Hepatocyte (in vitro differentiated cells): ENCODE results near the gene PDIA6. TPM values are rescaled to one million over a fixed set of nuclear protein-coding genes. Genes with fewer than 3 reads are reported as not detected.

Source experiments
- DNase-seq: peaks from one replicate; pipeline ENCODE4 v3.0.0-alpha.2; 2016; ENCODE audit warnings: low spot score
- H2AFZ ChIP-seq: fragments of 200-600 bp; sonication (generic); 2 replicates; pipeline ENCODE4 v1.6.0; 2016; ENCODE audit warnings: antibody characterized with exemption, mild to moderate bottlenecking
- H3K27ac ChIP-seq: fragments of 200-600 bp; sonication (generic); 2 replicates; pipeline ENCODE4 v1.5.1; 2016; ENCODE audit warnings: mild to moderate bottlenecking
- H3K27me3 ChIP-seq: fragments of 200-600 bp; sonication (generic); 2 replicates; pipeline ENCODE4 v1.6.1; 2016
- H3K36me3 ChIP-seq: fragments of 200-600 bp; sonication (generic); replicated peaks from 2 replicates; pipeline ENCODE4 v1.5.1; 2016; ENCODE audit warnings: low read depth; ENCODE audit not compliant: insufficient read depth
- H3K4me1 ChIP-seq: fragments of 200-600 bp; sonication (generic); 2 replicates; pipeline ENCODE4 v1.5.1; 2016; ENCODE audit warnings: mild to moderate bottlenecking, moderate library complexity; ENCODE audit not compliant: insufficient read depth
- H3K4me2 ChIP-seq: fragments of 200-600 bp; sonication (generic); 2 replicates; pipeline ENCODE4 v1.6.0; 2016
- H3K4me3 ChIP-seq: fragments of 200-600 bp; sonication (generic); 2 replicates; pipeline ENCODE4 v1.5.1; 2016; ENCODE audit warnings: mild to moderate bottlenecking
- H3K79me2 ChIP-seq: fragments of 200-600 bp; sonication (generic); 2 replicates; pipeline ENCODE4 v1.6.0; 2017; ENCODE audit warnings: mild to moderate bottlenecking
- H3K9me2 ChIP-seq: fragments of 200-600 bp; sonication (generic); replicated peaks from 2 replicates; pipeline ENCODE4 v1.6.0; 2017; ENCODE audit warnings: mild to moderate bottlenecking; ENCODE audit not compliant: insufficient read depth
- H3K9me3 ChIP-seq: fragments of 200-600 bp; sonication (generic); 2 replicates; pipeline ENCODE4 v1.5.1; 2016; ENCODE audit warnings: low read depth, mild to moderate bottlenecking
- H4K20me1 ChIP-seq: fragments of 200-600 bp; sonication (generic); 2 replicates; pipeline ENCODE4 v1.6.0; 2016; ENCODE audit warnings: mild to moderate bottlenecking; ENCODE audit not compliant: insufficient read depth, poor library complexity, severe bottlenecking
- EZH2 ChIP-seq: fragments of 200-600 bp; sonication (generic); IDR thresholded peaks from 2 replicates; pipeline ENCODE4 v1.6.1; 2016; ENCODE audit warnings: antibody characterized with exemption, mild to moderate bottlenecking, borderline replicate concordance
- EZH2phosphoT487 ChIP-seq: fragments of 200-600 bp; sonication (generic); IDR thresholded peaks from one replicate; pipeline ENCODE4 v1.6.1; 2018; ENCODE audit warnings: antibody characterized with exemption, mild to moderate bottlenecking, low read depth, moderate library complexity; ENCODE audit not compliant: unreplicated experiment, severe bottlenecking
- WGBS: methylation state at CpG from one replicate; pipeline ENCODE4 v1.1.6; 2016; ENCODE audit warnings: low lambda C conversion rate; ENCODE audit errors: missing lambda C conversion rate; 5-methylcytosine and 5-hydroxymethylcytosine counted together
- polyA plus RNA-seq: library from polyadenylated mRNA; unstranded; fragments of >200 nt; fragmentation: Nextera tagmentation; extraction: Ambion mirVana; gene quantifications from 2 replicates; pipeline ENCODE4 v1.2.1, GENCODE V29; 2016
- total RNA-seq: library from RNA; depleted of rRNA; stranded (reverse); fragments of >200 nt; gene quantifications from 2 replicates; pipeline ENCODE4 v1.2.3, GENCODE V29; 2014
- TF ChIP-seq, protein P1 (sequence below): fragments of 200-600 bp; sonication (generic); IDR thresholded peaks from 2 replicates; pipeline ENCODE4 v1.5.1; 2016; ENCODE audit warnings: antibody characterized with exemption, mild to moderate bottlenecking; ENCODE audit not compliant: poor library complexity

Gene PDIA6
- total and polyA plus RNA-seq, 2 experiments from 2014 or later = 507 to 715 TPM

DNA sequence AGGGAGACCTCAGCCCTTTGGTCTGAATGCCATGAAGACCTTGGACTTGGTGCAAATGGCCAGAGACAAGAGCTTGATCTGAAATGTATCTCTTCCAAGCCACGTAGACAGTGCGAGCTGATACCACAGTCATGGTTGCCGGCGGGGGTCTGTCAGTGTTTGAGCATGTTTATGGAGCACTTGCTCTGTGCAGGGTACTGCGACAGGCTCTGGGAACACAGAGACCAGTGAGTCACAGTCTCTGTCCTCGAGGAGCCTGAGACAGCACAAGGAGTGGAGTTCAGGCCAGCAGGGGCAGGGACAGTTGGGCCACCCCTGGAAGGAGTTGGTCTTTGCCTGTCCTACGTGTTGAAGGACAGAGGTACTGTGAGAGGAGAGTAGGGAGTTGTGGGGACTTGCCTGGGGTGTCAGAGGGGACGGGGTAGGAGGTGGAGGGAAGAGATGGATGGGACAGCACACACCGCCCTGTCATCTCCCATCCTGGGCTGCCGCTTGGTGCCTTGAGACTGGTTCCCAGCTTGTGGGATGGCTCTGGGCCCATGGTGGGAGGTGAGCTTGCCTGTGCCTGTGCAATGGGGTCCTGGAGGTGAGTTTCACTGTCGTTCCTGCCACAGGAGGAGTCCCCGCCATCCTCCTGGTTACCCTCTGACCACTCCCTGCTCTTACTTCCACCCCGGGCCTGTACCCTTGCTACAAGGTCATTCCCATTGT lies 51.6 kb downstream of the PDIA6 start:
- 92% methylated on average over 13 of the region's 13 CpGs for WGBS
- TF ChIP-seq EZH2phosphoT487 (no peak), EZH2 (no peak)
- TF ChIP-seq, protein P1, sequence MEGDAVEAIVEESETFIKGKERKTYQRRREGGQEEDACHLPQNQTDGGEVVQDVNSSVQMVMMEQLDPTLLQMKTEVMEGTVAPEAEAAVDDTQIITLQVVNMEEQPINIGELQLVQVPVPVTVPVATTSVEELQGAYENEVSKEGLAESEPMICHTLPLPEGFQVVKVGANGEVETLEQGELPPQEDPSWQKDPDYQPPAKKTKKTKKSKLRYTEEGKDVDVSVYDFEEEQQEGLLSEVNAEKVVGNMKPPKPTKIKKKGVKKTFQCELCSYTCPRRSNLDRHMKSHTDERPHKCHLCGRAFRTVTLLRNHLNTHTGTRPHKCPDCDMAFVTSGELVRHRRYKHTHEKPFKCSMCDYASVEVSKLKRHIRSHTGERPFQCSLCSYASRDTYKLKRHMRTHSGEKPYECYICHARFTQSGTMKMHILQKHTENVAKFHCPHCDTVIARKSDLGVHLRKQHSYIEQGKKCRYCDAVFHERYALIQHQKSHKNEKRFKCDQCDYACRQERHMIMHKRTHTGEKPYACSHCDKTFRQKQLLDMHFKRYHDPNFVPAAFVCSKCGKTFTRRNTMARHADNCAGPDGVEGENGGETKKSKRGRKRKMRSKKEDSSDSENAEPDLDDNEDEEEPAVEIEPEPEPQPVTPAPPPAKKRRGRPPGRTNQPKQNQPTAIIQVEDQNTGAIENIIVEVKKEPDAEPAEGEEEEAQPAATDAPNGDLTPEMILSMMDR = no peak

DNA sequence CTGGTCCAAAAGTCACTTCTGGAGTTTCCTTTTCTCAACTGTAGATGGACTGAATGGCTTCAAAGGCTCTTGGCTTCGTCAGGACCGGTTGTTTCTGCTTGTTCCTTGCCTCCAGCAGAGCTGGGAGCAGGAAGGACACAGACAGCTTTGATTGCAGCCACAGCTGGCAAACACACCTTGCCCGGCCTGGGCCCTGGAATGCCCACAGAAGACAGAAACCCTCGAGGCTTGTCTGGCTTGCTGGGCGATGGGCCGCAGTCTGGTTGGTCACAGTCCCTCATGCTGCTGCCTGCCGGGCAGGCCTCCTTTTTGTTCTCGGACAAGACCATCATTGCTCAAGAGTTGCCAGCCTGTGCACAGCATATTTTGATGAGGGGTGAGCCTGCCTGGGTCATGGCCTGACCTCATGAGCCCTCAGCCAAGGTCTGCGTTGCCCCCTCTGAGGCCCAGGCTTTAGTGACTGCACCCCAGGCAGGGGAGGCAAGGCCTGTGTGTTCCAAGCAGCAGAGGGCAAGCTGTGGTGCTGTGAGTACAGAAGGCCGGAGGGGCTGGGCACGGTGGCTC lies 53.4 kb downstream of the PDIA6 start:
- TF ChIP-seq EZH2 (no peak), EZH2phosphoT487 (no peak)
- TF ChIP-seq, protein P1 = no peak
- no peak overlapping the region for H2AFZ ChIP-seq
- no peaks in the 10 kb centered on the region for H3K36me3 ChIP-seq
- H3K9me2 ChIP-seq = no peaks in the 10 kb centered on the region
- H3K27ac ChIP-seq = no peak overlapping the region
- H3K4me3 ChIP-seq = no peak overlapping the region
- no peaks in the 10 kb centered on the region for H4K20me1 ChIP-seq
- no peaks in the 10 kb centered on the region for H3K79me2 ChIP-seq
- DNase-seq = no peak
- no peaks in the 10 kb centered on the region for H3K4me1 ChIP-seq
- 87% methylated on average over 11 of the region's 11 CpGs for WGBS
- no peaks in the 10 kb centered on the region for H3K27me3 ChIP-seq
- H3K4me2 ChIP-seq = no peak overlapping the region
- H3K9me3 ChIP-seq = no peaks in the 10 kb centered on the region

More for the DNA sequence above, 51.6 kb downstream of the PDIA6 start:
- Histone ChIP-seq H3K9me3 (no peaks in the 10 kb centered on the region), H3K4me1 (no peaks in the 10 kb centered on the region), H3K4me2 (no peak overlapping the region), H3K79me2 (no peaks in the 10 kb centered on the region), H4K20me1 (no peaks in the 10 kb centered on the region), H2AFZ (no peak overlapping the region), H3K4me3 (no peak overlapping the region), H3K27me3 (no peaks in the 10 kb centered on the region), H3K9me2 (no peaks in the 10 kb centered on the region), H3K27ac (no peak overlapping the region), H3K36me3 (no peaks in the 10 kb centered on the region)
- DNase-seq = no peak

DNA sequence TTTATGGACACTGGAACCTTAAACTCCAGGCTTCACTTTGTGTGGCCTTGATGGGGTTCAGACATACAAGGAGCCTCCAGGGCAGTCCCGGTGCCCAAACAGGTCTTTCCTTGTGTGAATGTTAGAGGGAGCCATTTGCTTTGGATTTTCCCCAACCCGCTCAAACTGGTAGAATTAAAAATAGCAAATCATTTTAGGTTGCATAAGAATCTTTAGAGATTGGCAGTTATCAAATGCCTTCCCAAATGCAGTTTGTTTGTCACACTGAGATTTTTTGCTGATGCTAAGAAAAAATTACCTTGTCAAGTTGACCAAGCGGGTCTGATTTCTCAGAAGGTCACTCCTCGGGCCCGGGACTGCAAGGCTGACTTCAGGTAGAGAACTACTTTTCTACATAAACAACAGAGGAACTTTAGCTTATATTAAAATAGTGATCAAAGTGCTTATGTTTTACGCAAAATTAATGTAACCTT lies 54.7 kb downstream of the PDIA6 start:
- no peaks in the 10 kb centered on the region for H4K20me1 ChIP-seq
- DNase-seq = no peak
- no peaks in the 10 kb centered on the region for H3K9me2 ChIP-seq
- no peaks in the 10 kb centered on the region for H3K4me1 ChIP-seq
- no peak overlapping the region for H3K4me2 ChIP-seq
- H2AFZ ChIP-seq = no peak overlapping the region
- no peak overlapping the region for H3K4me3 ChIP-seq
- no peaks in the 10 kb centered on the region for H3K27me3 ChIP-seq
- H3K27ac ChIP-seq = no peak overlapping the region
- H3K36me3 ChIP-seq = no peaks in the 10 kb centered on the region
- WGBS = 97% methylated on average over 6 of the region's 6 CpGs
- no peaks in the 10 kb centered on the region for H3K9me3 ChIP-seq
- TF ChIP-seq EZH2 = no peak
- TF ChIP-seq, protein P1 = no peak
- no peak for TF ChIP-seq EZH2phosphoT487
- H3K79me2 ChIP-seq = no peaks in the 10 kb centered on the region
